GM12873 (cell line): ENCODE results near the gene TRMT1.

Source experiments
- TF ChIP-seq, protein P1 (sequence below): IDR thresholded peaks from 2 replicates; pipeline ENCODE4 v1.5.1; 2012; ENCODE audit warnings: low read depth, mild to moderate bottlenecking, moderate library complexity, low read length, control low read depth; ENCODE audit not compliant: insufficient read depth; ENCODE audit errors: missing control alignments

Gene TRMT1

DNA sequence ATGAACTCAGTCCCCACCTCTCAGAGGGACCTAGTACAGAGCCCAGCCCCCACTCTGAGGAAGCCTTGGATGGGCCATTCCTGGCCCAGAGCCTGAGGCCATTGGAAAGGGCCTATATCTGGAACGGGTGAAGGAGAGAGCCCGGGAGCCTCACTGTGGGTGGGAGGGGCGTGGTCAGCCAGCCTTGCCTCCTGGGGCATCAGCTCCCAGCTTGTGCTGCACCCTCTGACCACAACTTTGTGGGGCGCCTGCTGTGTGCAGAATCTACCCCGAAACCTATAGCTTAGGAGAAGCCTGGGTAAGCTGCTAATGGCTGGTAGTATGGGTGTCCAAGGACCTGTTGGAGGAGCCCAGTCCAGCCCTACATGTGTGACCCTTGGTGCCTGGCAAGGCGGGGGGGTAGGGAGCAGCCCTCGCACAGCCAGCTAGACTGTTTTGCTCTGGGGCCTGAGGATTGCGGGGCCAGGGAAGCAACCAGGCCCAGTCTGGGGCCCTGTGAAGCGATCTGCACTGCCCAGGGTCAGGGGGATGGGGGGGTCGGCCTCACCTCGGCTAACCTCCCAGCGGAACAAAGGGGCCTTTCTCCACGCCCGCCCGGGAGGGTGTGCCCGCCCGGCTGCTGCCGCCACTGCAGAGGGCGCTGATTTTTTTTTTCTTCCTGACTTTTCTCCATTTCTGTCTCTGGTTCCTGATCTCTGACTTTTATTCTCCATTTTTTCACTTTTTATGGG, 56.1 kb downstream of the TRMT1 start:
- TF ChIP-seq, protein P1, sequence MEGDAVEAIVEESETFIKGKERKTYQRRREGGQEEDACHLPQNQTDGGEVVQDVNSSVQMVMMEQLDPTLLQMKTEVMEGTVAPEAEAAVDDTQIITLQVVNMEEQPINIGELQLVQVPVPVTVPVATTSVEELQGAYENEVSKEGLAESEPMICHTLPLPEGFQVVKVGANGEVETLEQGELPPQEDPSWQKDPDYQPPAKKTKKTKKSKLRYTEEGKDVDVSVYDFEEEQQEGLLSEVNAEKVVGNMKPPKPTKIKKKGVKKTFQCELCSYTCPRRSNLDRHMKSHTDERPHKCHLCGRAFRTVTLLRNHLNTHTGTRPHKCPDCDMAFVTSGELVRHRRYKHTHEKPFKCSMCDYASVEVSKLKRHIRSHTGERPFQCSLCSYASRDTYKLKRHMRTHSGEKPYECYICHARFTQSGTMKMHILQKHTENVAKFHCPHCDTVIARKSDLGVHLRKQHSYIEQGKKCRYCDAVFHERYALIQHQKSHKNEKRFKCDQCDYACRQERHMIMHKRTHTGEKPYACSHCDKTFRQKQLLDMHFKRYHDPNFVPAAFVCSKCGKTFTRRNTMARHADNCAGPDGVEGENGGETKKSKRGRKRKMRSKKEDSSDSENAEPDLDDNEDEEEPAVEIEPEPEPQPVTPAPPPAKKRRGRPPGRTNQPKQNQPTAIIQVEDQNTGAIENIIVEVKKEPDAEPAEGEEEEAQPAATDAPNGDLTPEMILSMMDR: no peak

DNA sequence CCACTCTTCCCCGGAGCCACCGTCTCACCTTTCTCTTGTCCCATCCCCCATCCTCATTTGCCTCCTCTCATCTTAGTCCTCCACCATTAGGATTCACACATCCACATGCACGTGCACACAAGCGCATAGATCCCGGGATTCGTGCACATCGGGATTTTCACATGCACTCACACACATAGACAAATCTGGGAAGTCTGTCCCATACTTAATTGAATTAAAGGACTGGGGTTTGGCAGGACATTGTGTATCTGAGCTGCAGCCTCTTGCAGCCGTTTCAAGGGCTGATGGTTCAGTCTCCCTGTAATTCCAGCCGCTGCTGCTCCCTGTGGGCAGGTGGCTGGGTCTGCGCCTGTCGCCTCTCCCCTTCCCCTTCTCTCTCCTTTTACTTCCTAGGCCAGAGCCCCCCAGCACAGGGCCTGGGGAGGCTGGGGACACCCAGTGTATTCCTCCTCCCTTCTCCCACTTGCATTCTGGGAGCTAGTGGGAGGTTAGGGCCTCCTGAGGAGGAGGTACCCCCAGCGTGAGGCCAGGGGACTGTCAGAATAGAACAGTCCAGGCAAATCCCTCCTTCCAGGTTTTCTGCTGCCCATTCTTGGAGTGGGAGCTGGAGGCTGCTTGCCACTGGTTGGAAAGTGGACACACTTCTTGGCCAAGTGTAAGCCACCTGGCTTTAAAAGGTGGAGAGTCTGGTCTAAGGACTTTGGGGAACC, 57.4 kb downstream of the TRMT1 start:
- TF ChIP-seq, protein P1: no peak

DNA sequence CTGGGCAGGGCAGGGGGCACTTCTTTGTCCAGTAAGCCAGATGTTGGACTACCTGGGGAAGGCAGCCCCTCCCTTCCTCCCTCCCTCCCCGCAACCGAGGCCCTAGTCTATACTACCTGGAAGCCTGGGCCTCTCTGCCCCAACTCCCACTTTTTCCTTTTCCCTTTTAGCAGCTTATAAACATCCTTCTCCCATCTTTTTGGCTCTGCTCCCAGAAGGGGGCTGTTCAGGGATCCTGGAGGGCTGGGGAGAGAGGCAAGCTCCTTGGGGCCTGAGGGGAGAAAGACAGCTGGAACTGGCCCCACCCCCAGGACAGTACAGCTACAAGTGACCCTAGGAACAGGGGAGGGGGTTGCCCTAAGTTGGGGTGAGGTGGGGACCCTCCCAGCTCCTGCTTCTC, 58.8 kb downstream of the TRMT1 start:
- TF ChIP-seq, protein P1: no peak

DNA sequence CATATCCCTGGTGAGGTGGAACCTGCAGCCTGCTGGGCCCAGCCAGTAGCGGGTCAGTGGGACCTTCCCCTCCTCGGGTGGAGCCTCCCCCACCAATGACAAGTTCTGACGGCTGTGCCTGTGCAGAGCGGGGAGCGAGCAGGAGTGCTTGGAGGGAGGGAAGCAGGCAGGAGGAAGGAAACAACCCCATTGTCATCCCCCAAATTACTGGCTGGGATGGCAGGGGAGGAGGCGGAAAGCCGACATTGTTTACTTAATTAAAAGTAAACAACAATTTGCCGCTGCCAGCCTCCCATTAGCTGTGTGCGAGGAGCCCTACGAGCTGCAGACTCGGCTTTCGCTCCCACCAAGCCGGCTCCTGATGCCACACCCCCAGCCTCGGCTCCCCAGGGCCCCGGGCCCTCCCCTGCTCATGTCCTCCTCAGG, 59.4 kb downstream of the TRMT1 start:
- TF ChIP-seq, protein P1: no peak

DNA sequence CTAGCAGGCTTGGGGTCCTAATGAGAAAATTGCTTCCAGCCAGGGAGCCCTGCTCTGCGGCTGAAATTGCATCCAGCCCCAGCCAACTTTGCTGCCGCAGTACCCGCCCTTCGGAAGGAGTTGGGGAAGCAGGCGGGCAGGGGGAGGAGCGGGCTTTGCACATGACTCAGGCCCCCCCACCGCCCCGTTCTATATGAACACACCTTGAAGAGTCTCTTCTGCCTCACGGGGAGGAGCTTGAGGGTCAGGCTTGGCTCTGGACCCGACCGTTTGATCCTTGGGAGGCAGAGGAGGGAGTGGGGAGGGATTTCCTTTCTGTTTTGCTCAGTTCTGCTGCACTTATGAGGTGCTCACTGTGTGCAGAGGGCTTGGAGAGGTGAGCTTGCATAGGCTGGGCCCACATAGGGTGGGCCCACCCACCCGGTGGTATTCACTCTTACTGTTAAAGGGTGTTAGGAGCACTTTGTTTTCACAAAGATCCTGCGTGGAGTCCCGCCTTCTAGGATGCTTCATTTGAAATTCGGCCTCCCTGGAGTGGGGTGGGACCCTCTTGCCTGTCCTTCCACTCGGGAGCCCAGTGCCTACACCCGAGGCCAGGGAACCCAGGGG, 60.4 kb downstream of the TRMT1 start:
- TF ChIP-seq, protein P1: no peak

DNA sequence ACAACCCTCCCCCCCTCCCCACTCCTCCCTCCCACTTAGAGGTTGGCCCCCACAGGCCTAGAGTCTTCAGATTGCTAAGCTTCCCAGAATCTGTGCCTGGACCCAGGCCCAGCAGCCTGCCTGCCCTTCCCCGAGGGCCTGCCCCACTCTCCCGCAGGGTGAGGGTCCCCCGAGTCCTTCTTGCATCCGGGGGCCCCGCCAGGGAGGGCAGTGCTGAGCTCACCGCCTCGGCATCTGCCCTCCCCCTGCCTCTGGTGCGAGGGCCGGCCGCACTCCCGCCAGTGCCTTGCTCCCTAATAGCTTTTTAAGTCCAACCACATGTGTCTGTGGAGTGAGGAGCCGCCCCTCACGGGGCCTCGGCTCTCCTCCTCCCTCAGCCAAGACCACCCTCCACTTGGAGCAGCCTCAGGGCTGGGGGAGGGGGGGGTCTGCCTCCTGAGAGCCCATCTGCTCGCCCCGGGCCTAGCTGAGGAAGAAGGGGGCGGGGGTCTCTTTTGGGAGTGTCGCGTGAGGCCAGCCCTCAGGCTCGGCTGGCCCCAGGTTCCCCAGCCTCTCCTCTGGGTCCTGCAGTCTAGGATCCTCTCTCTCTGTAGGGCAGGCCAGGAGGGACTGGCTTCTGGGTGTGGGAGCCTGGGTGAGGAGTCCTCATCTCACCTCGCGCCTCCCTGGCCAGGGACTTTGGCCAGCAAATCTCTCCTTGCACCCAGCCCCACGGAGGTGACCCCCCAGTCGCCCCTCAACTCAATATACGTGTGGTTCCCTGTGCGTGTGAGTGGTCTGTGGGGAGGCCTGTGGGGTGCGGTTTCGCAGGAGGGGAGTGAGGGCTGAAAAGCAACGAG, 61.1 kb downstream of the TRMT1 start:
- TF ChIP-seq, protein P1: no peak
